GM21360 (cell line): ENCODE measurements around the gene PPP4R4.

Source experiments
- ATAC-seq: cut with Tn5 transposase; IDR thresholded peaks from one replicate; pipeline ENCODE4 v1.9.1; 2021; ENCODE audit warnings: mild to moderate bottlenecking, moderate library complexity; ENCODE audit not compliant: unreplicated experiment

Gene PPP4R4, protein sequence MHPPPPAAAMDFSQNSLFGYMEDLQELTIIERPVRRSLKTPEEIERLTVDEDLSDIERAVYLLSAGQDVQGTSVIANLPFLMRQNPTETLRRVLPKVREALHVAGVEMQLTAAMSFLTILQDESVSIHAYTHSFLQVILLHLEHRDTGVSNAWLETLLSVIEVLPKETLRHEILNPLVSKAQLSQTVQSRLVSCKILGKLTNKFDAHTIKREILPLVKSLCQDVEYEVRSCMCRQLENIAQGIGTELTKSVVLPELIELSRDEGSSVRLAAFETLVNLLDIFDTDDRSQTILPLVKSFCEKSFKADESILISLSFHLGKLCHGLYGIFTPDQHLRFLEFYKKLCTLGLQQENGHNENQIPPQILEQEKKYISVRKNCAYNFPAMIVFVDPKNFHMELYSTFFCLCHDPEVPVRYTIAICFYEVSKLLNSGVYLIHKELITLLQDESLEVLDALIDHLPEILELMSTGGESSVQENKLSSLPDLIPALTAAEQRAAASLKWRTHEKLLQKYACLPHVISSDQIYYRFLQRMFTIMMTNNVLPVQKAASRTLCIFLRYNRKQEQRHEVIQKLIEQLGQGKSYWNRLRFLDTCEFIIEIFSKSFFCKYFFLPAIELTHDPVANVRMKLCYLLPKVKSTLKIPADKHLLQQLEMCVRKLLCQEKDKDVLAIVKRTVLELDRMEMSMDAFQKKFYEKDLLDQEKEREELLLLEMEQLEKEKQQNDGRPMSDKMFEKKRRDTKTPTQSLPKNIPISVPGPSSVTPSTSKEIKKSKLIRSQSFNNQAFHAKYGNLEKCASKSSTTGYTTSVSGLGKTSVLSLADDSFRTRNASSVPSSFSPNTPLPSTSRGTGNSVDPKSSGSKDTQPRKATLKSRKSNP

DNA sequence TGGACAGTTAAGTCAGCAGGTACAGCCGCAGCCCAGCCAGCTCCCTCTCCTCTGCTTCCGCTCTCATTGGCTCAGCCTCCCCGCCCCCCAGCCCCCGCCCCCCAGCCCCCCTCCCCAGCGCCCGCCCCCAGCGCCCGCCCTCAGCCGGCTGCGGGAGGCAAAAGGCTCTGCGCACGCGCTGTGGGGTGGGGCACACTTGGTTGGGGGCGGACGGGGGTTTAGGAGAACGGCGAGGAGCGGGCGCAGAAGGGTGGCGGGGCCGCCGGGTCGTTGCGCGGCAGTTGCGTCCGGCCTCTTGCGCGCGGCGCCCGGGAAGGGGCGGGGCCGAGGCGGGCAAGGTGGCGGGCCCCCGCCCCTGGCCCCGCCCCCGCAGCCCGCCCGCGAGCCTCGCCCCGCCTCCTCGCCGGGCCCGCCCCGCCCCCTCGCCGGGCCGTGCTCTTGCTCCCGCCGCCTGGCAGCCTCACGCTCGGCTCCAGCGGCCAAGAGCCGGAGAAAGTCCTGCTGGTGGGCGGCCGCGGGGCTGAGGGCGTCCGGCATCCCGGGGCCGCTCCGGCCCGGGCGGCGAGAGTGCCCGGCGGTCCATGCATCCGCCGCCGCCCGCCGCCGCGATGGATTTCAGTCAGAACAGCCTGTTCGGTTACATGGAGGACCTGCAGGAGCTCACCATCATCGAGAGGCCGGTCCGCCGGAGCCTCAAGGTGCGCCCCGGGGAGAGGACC lies at the start of gene PPP4R4:
Gene PPP4R4 (plus strand): TSS at position 438 of the 719 bp plus-strand sequence. CDS start 144 bp downstream, at position 582.
- ATAC-seq: peak; percentile 81

DNA sequence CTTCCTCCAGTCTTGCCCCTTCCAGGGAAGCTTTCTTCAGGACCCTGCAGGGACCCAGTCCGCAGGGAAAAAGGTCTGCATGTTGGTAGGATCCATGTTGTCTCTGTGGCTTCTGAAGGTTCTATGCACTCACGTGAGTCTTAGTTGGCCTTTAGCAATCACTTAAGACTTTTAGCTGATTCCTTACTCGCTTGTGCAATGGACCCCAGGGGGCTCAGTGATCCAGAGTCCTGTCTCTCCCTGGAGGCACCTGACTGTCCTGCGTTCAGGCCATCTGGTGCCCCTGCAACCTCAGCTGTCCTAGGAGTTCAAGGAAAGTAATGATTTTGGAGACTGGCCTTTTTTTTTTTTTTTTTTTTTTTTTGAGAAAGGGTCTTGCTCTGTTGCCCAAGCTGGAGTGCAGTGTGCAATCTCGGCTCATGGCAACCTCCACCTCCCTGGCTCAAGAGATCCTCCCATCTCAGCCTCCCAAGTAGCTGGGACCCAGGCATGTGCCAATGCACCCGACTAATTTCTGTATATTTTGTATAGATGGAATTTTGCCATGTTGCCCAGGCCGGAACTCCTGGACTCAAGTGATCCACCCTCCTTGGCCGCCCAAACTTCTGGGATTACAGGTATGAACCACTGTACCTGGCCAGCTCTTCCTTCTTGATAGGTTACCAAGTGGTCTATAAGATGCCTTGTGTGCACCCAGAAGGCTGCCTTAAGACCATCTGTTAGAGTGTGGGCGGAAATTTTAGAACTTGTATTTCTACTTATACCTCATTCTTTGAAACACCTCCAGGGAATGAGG lies 49.3 kb upstream of the PPP4R4 start:
- no peak for ATAC-seq

DNA sequence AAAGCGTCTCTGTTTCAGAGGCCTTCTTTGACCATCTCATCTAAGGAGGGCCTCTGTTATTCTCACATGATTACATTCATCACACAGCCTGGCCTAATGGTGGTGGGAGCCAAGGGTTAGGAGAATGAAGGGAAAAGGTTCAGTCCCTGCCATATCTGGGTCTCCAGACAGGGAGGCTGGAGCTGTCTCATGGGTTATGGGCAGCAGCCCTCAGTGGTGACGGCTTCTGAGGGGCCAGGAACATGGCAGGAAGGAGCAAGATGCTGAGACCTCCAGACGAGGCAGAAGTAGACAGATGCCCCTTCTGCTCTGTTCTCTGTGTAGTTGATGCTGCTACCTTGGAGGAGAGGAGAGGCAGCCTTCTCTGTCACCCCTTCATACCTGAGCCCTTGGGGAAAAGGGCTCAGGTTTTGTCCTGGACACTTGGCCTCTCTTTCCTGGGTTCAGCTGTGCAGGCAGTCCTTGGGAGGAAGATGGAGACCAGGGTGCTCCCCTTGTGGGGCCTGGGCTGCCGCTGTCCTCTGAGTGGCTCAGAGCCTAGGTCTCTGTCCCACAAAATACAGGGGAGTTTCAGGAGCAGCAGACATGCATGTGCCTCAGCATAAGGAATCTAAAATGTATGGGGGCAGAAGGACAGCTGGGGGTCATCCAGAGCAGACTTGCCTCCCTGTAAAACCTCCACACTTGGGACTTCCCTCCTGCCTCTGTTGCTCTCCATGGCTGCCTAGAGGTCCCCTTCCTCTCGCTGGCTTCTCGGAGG lies 48.3 kb upstream of the PPP4R4 start:
- no peak for ATAC-seq

DNA sequence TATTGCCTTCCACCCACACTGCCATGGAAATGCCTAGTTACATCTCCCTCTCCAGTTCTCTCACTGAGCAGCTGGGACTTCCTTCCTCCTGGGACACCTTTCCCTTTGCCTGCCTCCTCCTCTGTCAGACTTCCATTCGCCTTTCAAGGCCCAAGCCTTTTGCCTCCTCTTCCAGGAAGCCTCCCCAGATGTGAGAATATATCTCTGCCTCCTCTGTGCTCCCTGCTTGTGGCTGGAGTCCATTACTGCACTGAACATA lies 47.8 kb upstream of the PPP4R4 start:
- no peak for ATAC-seq

DNA sequence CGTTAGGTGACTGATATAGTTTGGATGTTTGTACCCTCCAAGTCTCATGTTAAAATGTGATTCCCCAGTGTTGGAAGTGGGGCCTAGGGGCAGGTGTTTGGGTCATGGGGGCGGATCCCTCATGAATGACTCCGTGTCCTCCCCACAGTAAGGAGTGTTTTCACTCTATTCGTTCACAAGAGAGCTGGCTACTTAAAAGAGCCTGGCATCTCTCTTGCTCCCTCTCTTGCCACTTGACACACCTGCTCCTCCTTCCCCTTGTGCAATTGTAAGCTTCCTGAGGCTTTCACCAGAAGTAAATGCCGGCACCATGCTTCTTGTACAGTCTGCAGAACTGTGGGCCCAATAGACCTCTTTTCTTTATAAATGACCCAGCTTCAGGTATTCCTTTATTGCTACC lies 47.3 kb upstream of the PPP4R4 start:
- ATAC-seq: no peak

DNA sequence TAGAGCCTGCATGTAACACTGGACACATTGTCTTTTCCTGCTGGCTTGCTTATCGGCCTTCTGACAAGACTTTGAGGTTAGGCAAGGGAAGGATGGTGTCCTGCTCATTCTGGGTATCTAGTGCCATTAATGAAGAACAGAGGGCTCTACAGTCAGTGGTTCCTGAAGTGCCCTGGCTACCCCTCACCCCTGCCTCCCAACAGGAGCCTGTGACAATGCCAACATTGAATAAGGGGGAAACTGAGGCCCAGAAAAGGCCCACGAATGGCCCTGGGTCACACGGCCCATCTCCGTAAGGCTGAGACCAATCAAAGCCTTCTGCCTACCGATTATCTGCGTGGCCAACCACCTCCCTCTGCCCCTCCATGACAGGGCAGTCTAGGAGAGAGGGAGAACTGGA lies 46.8 kb upstream of the PPP4R4 start:
- no peak for ATAC-seq

DNA sequence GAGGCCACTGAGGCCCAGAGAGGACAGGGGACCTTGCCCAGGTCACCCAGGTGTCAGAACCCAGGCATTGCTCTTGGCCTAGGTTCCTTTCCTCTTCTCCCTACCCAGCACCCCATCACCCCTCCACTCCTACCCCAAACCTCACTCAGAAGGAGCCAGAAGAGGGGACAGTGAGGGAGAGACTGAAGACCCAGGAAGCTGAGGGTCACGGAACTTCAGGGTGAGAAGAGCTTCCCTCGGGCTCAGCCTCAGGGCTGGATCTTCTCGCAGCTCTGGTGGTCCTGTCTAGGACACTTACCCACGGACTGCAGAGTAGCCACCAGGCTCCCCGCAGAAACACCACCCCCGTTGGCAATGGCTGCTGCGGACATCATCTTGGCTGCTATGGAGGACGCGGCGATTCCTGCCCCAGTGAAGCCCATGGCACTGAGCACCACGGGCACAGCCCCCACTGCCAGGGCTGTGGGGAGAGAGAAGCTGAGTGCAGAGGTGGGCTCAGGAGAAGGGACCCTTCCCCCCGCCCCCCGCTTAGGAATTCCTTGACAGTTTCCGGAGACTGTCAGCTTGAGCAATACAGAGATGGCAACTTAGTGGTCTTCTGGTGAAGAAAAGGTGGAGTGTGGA lies 45.8 kb upstream of the PPP4R4 start:
- no peak for ATAC-seq

DNA sequence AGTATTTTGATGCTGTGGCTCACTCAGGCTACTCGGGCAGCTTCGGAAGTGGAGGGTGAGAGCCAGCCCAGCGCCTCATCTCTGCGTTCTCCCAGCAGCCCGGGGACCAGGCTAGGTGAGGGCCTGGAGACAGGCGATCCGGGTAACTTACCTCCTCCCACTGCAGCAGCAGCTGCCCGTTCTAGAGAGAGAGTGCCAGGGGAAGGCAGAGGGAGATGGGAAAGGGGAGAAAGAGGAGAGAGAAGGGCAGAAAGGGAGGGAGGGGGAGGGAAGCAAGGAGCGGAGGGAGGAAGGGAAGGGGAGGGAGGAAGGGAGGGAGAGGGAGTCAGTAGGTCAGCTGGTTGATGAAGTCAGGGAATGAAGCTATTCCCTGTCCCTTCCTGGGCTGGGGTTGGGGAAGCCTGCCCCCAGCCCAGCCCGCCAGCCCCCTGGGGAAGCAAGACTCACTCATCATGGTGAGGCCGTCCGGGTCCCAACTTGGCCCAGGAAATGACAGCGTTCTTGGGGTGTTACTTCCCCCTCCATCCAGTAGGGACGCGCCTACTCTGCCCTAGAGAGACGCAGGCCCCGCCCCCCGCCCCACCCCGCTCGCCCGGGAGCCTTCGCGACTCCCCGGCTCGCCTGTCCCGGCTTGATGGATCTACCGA lies 44.9 kb upstream of the PPP4R4 start, which contains the start of gene IFI27L2:
Gene IFI27L2 (minus strand): TSS at position 494 of the 647 bp plus-strand sequence. CDS start 40 bp downstream, at position 454.
- peak; percentile 90 for ATAC-seq

DNA sequence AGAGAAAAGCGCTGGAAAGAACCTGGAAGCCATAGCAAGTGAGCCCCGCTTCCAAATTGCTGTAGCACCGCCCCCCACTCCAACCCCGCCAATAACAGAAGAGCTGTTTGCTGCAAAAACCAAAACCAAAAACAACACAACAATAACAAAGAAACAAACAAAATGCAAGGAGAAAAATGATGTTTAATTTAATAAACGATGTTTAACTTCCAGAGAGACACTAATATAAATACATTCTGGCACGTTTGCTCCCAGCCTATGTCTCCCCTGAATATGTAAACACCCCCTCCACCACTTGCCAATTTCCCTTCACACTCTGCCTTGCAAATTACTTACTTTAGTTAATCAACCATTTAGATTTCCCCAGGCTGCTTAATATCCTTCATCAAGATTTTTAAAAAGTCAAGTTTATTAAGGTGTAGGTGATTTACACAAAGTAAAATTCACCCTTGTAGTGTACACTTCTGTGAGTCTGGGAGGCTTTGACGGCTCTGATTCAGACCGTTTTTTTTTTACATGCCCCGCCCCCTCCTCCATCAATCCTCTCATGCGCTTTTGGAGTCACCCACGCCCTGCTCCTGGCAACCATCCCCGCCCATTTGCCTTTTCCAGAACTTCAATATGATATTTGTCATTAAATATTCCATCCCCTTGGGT lies 44.2 kb upstream of the PPP4R4 start:
- no peak for ATAC-seq

DNA sequence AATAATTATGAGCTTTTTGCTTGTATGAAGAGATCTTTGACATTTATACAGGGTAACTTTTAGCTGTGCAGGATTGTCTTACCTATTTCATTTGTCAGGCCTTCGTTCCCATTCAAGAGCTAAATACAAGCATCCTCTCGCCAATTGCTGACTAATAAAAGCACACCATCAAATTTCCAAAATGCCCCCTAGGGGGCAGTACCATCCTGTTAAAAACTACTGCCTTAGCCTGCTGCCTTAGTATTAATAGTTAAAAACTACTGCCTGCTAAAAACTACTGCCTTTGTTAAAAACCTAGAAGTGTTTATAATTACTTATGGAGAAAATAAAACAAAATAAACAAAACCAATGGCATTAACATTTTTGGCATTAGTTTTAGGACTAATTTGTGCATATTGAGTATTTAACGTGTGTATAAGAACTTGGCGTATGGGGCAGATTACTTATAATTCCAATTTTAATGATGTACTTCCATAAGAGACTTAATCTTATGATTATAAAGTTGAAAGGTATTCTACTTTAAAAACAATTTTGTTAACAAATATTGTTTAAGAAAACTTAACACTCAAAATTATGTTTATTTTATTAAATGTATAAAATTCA lies 41.7 kb upstream of the PPP4R4 start:
- no peak for ATAC-seq

DNA sequence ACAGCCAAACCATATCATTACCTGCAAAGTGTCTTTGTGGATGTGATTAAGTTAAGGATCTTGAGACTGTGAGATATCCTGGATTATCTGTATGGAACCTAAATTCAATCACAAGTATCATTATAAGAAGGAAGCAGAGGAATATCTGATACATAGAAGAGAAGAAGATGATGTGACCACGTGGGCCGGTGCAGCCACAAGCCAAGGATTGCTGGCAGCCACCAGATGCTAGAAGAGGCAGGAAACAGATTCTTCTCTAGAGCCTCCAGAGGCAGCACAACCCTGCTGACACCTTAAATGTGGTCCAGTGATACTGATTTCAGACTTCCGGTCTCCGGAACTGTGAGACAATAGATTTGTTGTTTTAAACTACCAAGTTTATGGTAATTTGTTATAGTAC lies 38.6 kb upstream of the PPP4R4 start:
- ATAC-seq: no peak

DNA sequence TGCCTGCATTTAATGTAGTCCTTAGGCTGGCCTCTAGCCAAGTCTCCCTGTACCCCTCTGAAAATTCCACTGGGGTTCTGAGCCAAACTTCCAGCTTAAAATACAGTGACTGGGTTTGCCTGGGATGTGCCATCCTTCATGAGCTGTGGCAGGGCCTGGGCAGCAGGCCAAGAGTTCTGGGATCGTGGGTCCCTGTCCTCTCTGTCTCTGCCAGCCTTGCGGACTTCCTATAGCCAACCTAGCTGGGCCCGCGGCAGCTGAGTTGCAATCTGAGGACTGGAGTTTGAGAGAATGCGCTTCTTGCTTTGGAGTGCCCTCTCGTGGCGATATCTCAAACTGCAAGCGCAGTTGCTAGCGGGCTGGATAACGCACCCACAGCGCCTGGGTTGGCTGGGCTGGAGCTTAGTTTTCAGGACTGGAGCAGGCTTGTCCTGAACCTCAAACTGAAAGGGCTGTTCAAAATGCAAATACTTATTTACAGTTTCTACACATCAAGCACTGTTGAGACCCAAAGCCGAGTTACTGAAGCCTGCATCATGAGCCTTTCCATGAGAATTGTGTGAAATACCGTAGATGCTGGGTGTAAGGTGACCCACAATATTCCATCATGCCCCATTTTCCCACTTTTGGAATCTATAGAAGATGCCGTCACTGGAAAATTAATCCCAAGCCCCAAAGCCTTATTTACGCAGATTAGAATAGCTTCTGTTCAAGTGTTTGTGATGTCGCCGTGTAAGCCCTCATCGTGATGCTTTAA lies 37.4 kb upstream of the PPP4R4 start:
- peak; percentile 79 for ATAC-seq

DNA sequence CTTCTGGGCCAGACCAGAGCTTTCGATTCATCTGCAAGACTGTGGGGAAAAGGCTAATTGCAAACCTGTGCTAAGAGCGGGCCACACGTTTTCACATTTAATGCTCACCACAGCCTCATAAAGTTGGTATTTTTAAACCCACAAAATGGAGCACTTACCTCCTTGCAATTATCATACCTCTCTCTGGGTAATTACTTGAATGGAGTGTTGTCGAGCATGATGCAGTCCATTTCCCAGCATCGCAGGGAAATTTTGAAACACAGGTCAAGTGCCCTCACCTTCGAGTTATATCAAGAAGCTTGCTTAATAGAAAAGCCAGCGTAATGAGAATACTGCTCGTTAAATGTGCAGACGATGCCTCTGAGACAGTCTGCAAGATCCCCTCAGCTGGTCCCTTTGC lies 35.9 kb upstream of the PPP4R4 start:
- no peak for ATAC-seq

DNA sequence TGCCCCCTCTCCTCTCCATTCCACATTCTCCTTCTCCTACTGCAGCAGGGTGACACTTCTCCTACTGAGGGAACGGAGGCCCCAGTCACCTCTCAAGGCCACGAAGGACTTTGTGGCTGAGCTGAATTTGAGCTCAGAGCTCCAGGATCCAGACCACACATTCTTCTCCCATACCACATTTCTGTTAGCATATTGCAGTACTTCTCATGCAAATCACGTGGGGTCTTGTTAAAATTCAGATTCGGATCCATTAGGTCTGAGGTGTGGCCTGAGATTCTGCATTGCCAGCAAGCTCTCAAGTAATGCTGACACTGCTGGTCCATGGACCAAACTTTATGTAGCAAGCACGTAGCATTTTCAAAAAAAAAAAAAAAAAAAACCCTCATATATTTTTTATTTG lies 35.1 kb upstream of the PPP4R4 start:
- no peak for ATAC-seq

DNA sequence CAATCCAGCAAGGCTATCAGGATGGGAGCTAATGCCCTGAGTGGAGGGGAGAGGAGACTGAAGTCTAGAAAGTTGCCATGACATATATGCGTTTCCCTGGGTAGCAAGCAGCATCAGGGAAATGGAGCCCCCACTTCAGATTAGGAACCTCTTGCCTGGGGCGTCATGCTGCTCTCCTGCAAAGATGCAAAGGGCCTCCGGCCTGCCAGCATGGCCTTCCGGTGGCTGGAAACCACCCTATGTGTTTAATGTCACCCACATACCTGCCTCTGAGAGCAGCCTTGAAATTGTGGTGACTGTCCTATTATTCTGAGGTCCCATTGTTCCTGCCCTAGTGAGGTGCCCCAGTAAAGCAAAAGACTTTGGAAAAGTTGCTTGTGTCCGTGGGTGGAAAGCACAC lies 34.7 kb upstream of the PPP4R4 start:
- no peak for ATAC-seq

DNA sequence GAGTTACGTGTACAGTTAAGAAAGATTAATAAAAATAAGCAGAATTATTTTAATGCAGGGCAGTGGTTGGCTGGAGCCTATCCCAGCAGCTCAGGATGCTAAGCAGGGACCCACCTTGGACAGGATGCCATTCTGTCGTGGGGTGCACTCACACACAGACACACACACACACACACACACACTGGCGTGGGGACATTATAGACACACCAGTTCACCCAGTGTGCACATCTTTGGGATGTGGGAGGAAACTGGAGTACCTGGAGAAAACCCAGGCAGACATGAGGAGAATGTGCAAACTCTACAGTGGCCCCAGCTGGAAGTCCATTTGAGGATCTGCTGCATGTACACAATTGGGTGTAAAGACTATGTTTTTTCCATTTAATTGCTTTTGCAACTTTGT lies 31.9 kb upstream of the PPP4R4 start:
- no peak for ATAC-seq

DNA sequence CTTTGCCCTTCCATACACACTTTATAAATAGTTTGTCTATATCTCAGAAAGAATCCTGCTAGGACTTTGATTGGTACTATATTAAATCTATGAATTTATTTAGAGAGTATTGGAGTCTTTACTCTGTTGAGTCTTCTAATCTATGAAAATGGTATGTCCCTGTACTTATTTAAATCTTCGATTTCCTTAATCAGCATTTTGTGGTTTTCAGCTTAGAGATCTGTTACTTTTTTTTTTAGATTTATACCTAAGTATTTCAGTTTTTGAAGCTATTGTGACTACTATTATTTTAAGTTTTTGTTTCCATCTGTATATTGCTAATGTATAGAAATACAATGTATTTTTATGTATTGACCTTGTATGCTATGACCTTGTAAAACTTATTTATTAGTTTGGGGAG lies 31.3 kb upstream of the PPP4R4 start:
- no peak for ATAC-seq
